GM23338 (cell line): ENCODE results near the gene TFEB. TPM values are rescaled to one million over a fixed set of nuclear protein-coding genes. Genes with fewer than 3 reads are reported as not detected.
A peak's percentile ranks its signal among the peaks of the same experiment; 100 is the strongest.

Experiments
- ATAC-seq: fragments of 200-7000 bp; cut with Tn5 transposase; 3 replicates; pipeline ENCODE4 v1.9.1; 2020
- DNase-seq: peaks from one replicate; pipeline ENCODE4 v3.0.0-alpha.2; 2015; ENCODE audit warnings: low spot score
- H2AFZ ChIP-seq: fragments of 200-600 bp; sonication (generic); 2 replicates; pipeline ENCODE4 v1.8.0; 2016; ENCODE audit warnings: antibody characterized with exemption, mild to moderate bottlenecking, moderate library complexity
- H3F3A ChIP-seq: fragments of 200-600 bp; sonication (generic); replicated peaks from 2 replicates; pipeline ENCODE4 v1.8.0; 2017; ENCODE audit warnings: antibody characterized with exemption, mixed run types, low read depth
- H3K27ac ChIP-seq: fragments of 200-600 bp; sonication (generic); 2 replicates; pipeline ENCODE4 v1.6.1; 2016; ENCODE audit warnings: low read depth
- H3K27me3 ChIP-seq: fragments of 200-600 bp; sonication (generic); 2 replicates; pipeline ENCODE4 v1.8.0; 2016; ENCODE audit warnings: mild to moderate bottlenecking, mixed run types, moderate library complexity; ENCODE audit not compliant: insufficient read depth
- H3K36me3 ChIP-seq: fragments of 200-600 bp; sonication (generic); 2 replicates; pipeline ENCODE4 v1.8.0; 2016; ENCODE audit warnings: mild to moderate bottlenecking; ENCODE audit not compliant: insufficient read depth
- H3K4me1 ChIP-seq: fragments of 200-600 bp; sonication (generic); 2 replicates; pipeline ENCODE4 v1.8.0; 2016; ENCODE audit warnings: mild to moderate bottlenecking, moderate library complexity; ENCODE audit not compliant: insufficient read depth
- H3K4me2 ChIP-seq: fragments of 200-600 bp; sonication (generic); 2 replicates; pipeline ENCODE4 v1.7.1; 2017; ENCODE audit warnings: mixed run types
- H3K4me3 ChIP-seq: fragments of 200-600 bp; sonication (generic); 2 replicates; pipeline ENCODE4 v1.6.1; 2016; ENCODE audit warnings: mixed run types
- H3K79me2 ChIP-seq: fragments of 200-600 bp; sonication (generic); replicated peaks from 2 replicates; pipeline ENCODE4 v1.8.0; 2017; ENCODE audit warnings: mild to moderate bottlenecking; ENCODE audit not compliant: insufficient read depth
- H3K9me2 ChIP-seq: fragments of 200-600 bp; sonication (generic); 2 replicates; pipeline ENCODE4 v1.8.0; 2017; ENCODE audit not compliant: insufficient read depth
- H4K20me1 ChIP-seq: fragments of 200-600 bp; sonication (generic); replicated peaks from 2 replicates; pipeline ENCODE4 v1.8.0; 2017; ENCODE audit warnings: mild to moderate bottlenecking; ENCODE audit not compliant: insufficient read depth
- H3K27ac Mint-ChIP-seq: 2 replicates; pipeline ENCODE4 v1.8.0; 2020; ENCODE audit warnings: inconsistent platforms, mild to moderate bottlenecking, moderate library complexity, mixed read lengths
- H3K27me3 Mint-ChIP-seq: 3 replicates; pipeline ENCODE4 v1.8.0; 2022; ENCODE audit warnings: low read depth, mild to moderate bottlenecking, moderate library complexity, mixed read lengths, inconsistent platforms; ENCODE audit not compliant: insufficient read depth, poor library complexity
- H3K36me3 Mint-ChIP-seq: 3 replicates; pipeline ENCODE4 v1.8.0; 2021; ENCODE audit warnings: low read depth, mild to moderate bottlenecking, inconsistent platforms, moderate library complexity, mixed read lengths
- H3K4me1 Mint-ChIP-seq: 3 replicates; pipeline ENCODE4 v1.8.0; 2020; ENCODE audit warnings: mild to moderate bottlenecking, inconsistent platforms, mixed read lengths
- H3K4me3 Mint-ChIP-seq: 3 replicates; pipeline ENCODE4 v1.8.0; 2021; ENCODE audit warnings: moderate library complexity, mild to moderate bottlenecking, inconsistent platforms, mixed read lengths
- H3K9me3 Mint-ChIP-seq: 3 replicates; pipeline ENCODE4 v1.8.0; 2020; ENCODE audit warnings: moderate library complexity, mild to moderate bottlenecking, inconsistent platforms, mixed read lengths
- CTCF ChIP-seq, 2 experiments: fragments of 200-600 bp in 1 of 2; sonication (generic) in 1 of 2; conservative IDR thresholded peaks; 2 replicates each; pipeline versions ENCODE4 v1.5.1 to v1.6.1; 2016 to 2017; ENCODE audit warnings: antibody characterized with exemption in 2 of 2, low read depth in 2 of 2, mild to moderate bottlenecking in 2 of 2, moderate library complexity in 1 of 2
- STAT1 ChIP-seq: IDR thresholded peaks from one replicate; pipeline ENCODE4 v1.6.1; 2016; ENCODE audit warnings: antibody characterized with exemption; ENCODE audit not compliant: unreplicated experiment
- ZNF114 ChIP-seq: fragments of 250-450 bp; sonication (Bioruptor Pico); IDR thresholded peaks from 2 replicates; pipeline ENCODE4 v1.5.0; 2020; ENCODE audit warnings: mild to moderate bottlenecking, moderate library complexity
- ZNF462 ChIP-seq: fragments of 250-450 bp; sonication (Bioruptor Pico); IDR thresholded peaks from 2 replicates; pipeline ENCODE4 v1.5.0; 2020; ENCODE audit warnings: mild to moderate bottlenecking, moderate library complexity
- polyA plus RNA-seq: library from polyadenylated mRNA; unstranded; fragments of >200 nt; fragmentation: Nextera tagmentation; extraction: Ambion mirVana; gene quantifications from 2 replicates; pipeline ENCODE4 v1.2.1, GENCODE V29; 2016
- total RNA-seq: library from RNA; depleted of rRNA; stranded (reverse); fragments of >200 nt; shearing (Covaris generic); gene quantifications from 2 replicates; pipeline ENCODE4 v1.2.3, GENCODE V29; 2014

The TFEB gene
- total and polyA plus RNA-seq, 2 experiments from 2014 or later = 1.3 to 4.3 TPM

GRCh38 chr6:41736800-41737555, 1.6 kb upstream of the TFEB start (continued):
- TF ChIP-seq ZNF462 (CRISPR knock-in tag) (no peak), STAT1 (no peak), CTCF (conservative IDR thresholded peaks at IDR 0.05; ENCODE audit: low read depth in 2 of 2) (no peak), ZNF114 (CRISPR knock-in tag) (no peak)

- Mint-ChIP-seq H3K9me3 (no peaks in the 10 kb centered on the region), H3K27me3 (peaks cover 18% of the 10 kb centered on the region), H3K4me3 (peak overlapping the region; percentile 67), H3K4me1 (peaks cover 24% of the 10 kb centered on the region), H3K27ac (no peak overlapping the region), H3K36me3 (no peaks in the 10 kb centered on the region)
- peaks cover 18% of the 10 kb centered on the region for H3K27me3 ChIP-seq
- H3K4me2 ChIP-seq = peak overlapping the region; percentile 74
- no peaks in the 10 kb centered on the region for H3K36me3 ChIP-seq
- H3K27ac ChIP-seq = no peak overlapping the region
- no peaks in the 10 kb centered on the region for H3K79me2 ChIP-seq
- H4K20me1 ChIP-seq = no peaks in the 10 kb centered on the region
- DNase-seq (peak; percentile 54), ATAC-seq (peak; percentile 1; the same call in 2 of the 3 replicates)
- peak overlapping the region; percentile 47; the same call in 1 of the 2 replicates for H2AFZ ChIP-seq
- H3K4me1 ChIP-seq = peaks cover 19% of the 10 kb centered on the region
- peak overlapping the region; percentile 48 for H3K4me3 ChIP-seq
- H3F3A ChIP-seq = peaks cover 14% of the 10 kb centered on the region
- H3K9me2 ChIP-seq = no peaks in the 10 kb centered on the region
- TF ChIP-seq STAT1 (no peak), ZNF462 (CRISPR knock-in tag) (no peak), ZNF114 (CRISPR knock-in tag) (no peak)
These were observed 852 bp upstream of the TFEB start for GRCh38 chr6:41736186-41736733.
